ENCODE measurements around the gene SLC17A2.

Gene SLC17A2

GRCh38 chr6:25925876-25926275 is 4.6 kb downstream of the SLC17A2 start:
- CTCF ChIA-PET, result interaction anchor here (0.6 to 1.2 kb wide), 5 partner anchors 13 to 206 kb away, joined by 3 to 5 read pairs (median 3); partner anchors contain the start of gene TRIM38
- no peak for TF ChIP-seq ZNF175 (tag by site-specific recombination; IDR thresholded peaks at IDR 0.05)
- no peak for TF ChIP-seq ZBTB49 (tag by site-specific recombination; IDR thresholded peaks at IDR 0.05; ENCODE audit: low read depth)
- TF ChIP-seq ZNF621 (tag by site-specific recombination; IDR thresholded peaks at IDR 0.05), result no peak
- no peak for TF ChIP-seq ZNF585B (tag by site-specific recombination; IDR thresholded peaks at IDR 0.05)
- no peak for TF ChIP-seq ZNF548 (tag by site-specific recombination; IDR thresholded peaks at IDR 0.05)
- no peak for TF ChIP-seq ZNF76 (tag by site-specific recombination; IDR thresholded peaks at IDR 0.05; ENCODE audit: borderline replicate concordance, low read depth)
- TF ChIP-seq PRDM6 (tag by site-specific recombination; IDR thresholded peaks at IDR 0.05), result 0 out of 2 replicates have a peak, but pooled peaks have one; percentile 11
- TF ChIP-seq ZNF23 (tag by site-specific recombination; IDR thresholded peaks at IDR 0.05; ENCODE audit: borderline replicate concordance), result no peak
- no peak for TF ChIP-seq YY1 (tag by site-specific recombination; IDR thresholded peaks at IDR 0.05)
- no peak for TF ChIP-seq ZBTB21 (tag by site-specific recombination; IDR thresholded peaks at IDR 0.05)
- no peak for TF ChIP-seq ZNF707 (tag by site-specific recombination; IDR thresholded peaks at IDR 0.05)
- TF ChIP-seq ZNF645 (tag by site-specific recombination; IDR thresholded peaks at IDR 0.05), result no peak
- TF ChIP-seq ZNF843 (tag by site-specific recombination; IDR thresholded peaks at IDR 0.05), result 0 out of 2 replicates have a peak, but pooled peaks have one; percentile 39
- peak; percentile 24; the same call in 1 of the 2 replicates for TF ChIP-seq ZSCAN30 (tag by site-specific recombination; IDR thresholded peaks at IDR 0.05)
- TF ChIP-seq PRDM4 (tag by site-specific recombination; IDR thresholded peaks at IDR 0.05), result peak; percentile 72
- TF ChIP-seq FEZF1 (tag by site-specific recombination; IDR thresholded peaks at IDR 0.05), result peak; percentile 81
- no peak for TF ChIP-seq ZBTB20 (tag by site-specific recombination; IDR thresholded peaks at IDR 0.05)
- TF ChIP-seq KLF8 (tag by site-specific recombination; IDR thresholded peaks at IDR 0.05), result no peak
- TF ChIP-seq PBX3 (CRISPR knock-in tag; IDR thresholded peaks at IDR 0.05), result no peak
- no peak for TF ChIP-seq BCL6B (tag by site-specific recombination; IDR thresholded peaks at IDR 0.05)
- TF ChIP-seq ZSCAN18 (tag by site-specific recombination; IDR thresholded peaks at IDR 0.05), result no peak
- TF ChIP-seq ZNF792 (tag by site-specific recombination; IDR thresholded peaks at IDR 0.05), result no peak
- no peak for TF ChIP-seq ZBTB17 (tag by site-specific recombination; IDR thresholded peaks at IDR 0.05)
- TF ChIP-seq OSR2 (tag by site-specific recombination; IDR thresholded peaks at IDR 0.05), result 0 out of 2 replicates have a peak, but pooled peaks have one; percentile 20
- no peak for TF ChIP-seq ZNF629 (tag by site-specific recombination; IDR thresholded peaks at IDR 0.05)
- no peak for TF ChIP-seq AEBP2 (tag by site-specific recombination; IDR thresholded peaks at IDR 0.05; ENCODE audit: borderline replicate concordance)

More at GRCh38 chr6:25925876-25926275, 4.6 kb downstream of the SLC17A2 start:
- POLR2A ChIA-PET, result no interaction called here
- H3K4me1 ChIP-seq (ENCODE audit: control insufficient read depth, insufficient read depth, low read length), result peaks cover 8% of the 10 kb centered on the region; the same call in 1 of the 2 replicates
- no peak overlapping the region for H3K4me3 ChIP-seq (ENCODE audit: low read depth, low read length)
- no peak overlapping the region for H3K27ac ChIP-seq (ENCODE audit: extremely low read depth, low read depth, low read length)
- no peaks in the 10 kb centered on the region for H3K36me3 ChIP-seq (ENCODE audit: control insufficient read depth in 2 of 2, insufficient read depth in 1 of 2, low read length in 2 of 2)
- H3K9me3 ChIP-seq (ENCODE audit: control insufficient read depth, insufficient read depth, low read depth, low read length), result no peaks in the 10 kb centered on the region
